GM19468 (cell line): ENCODE results near the gene NCKAP5.

Experiments used
- ATAC-seq: cut with Tn5 transposase; IDR thresholded peaks from one replicate; pipeline ENCODE4 v1.9.1; 2021; ENCODE audit warnings: mild to moderate bottlenecking, moderate library complexity, moderate number of reproducible peaks; ENCODE audit not compliant: unreplicated experiment; ENCODE audit errors: extremely low read depth

NCKAP5 gene

GRCh38 chr2:132991471-132992045 lies 576.7 kb downstream of the NCKAP5 start:
- no peak for ATAC-seq

- ATAC-seq: no peak
Measured at GRCh38 chr2:132984731-132985130, 583.5 kb downstream of the NCKAP5 start.

- no peak for ATAC-seq
Measured at GRCh38 chr2:132980304-132980703, 588.0 kb downstream of the NCKAP5 start.

GRCh38 chr2:132979339-132980093 lies 588.7 kb downstream of the NCKAP5 start:
- ATAC-seq: peak; percentile 38

GRCh38 chr2:132978840-132979239 lies 589.4 kb downstream of the NCKAP5 start:
- ATAC-seq: no peak

GRCh38 chr2:132977812-132978529 lies 590.3 kb downstream of the NCKAP5 start:
- no peak for ATAC-seq

- no peak for ATAC-seq
Measured at GRCh38 chr2:132975193-132976105, 592.8 kb downstream of the NCKAP5 start.

GRCh38 chr2:132974467-132975095 lies 593.7 kb downstream of the NCKAP5 start:
- no peak for ATAC-seq

GRCh38 chr2:132971310-132972061 lies 596.8 kb downstream of the NCKAP5 start:
- no peak for ATAC-seq

- ATAC-seq: no peak
Measured at GRCh38 chr2:132969371-132969985, 598.8 kb downstream of the NCKAP5 start.

GRCh38 chr2:132965460-132965859 lies 602.8 kb downstream of the NCKAP5 start:
- no peak for ATAC-seq

GRCh38 chr2:132963161-132963560 lies 605.1 kb downstream of the NCKAP5 start:
- no peak for ATAC-seq

GRCh38 chr2:132958887-132959286 lies 609.4 kb downstream of the NCKAP5 start:
- ATAC-seq: no peak

- no peak for ATAC-seq
Measured at GRCh38 chr2:132955871-132956615, 612.2 kb downstream of the NCKAP5 start.

- peak; percentile 77 for ATAC-seq
Measured at GRCh38 chr2:132953771-132954170, 614.5 kb downstream of the NCKAP5 start.

GRCh38 chr2:132951008-132951714 lies 617.1 kb downstream of the NCKAP5 start:
- no peak for ATAC-seq

GRCh38 chr2:132949108-132949507 lies 619.2 kb downstream of the NCKAP5 start:
- no peak for ATAC-seq
